Endothelial cell of umbilical vein (primary cell): Measurements from ENCODE around the gene HADHB. TPM values are rescaled to one million over a fixed set of nuclear protein-coding genes. Genes with fewer than 3 reads are reported as not detected.

ENCODE experiments used
- BruUV-seq: library from RNA; stranded (reverse); fragments of 400-500 nt; replicated peaks from 2 replicates; lab custom pipeline; 2021; lab: Mats Ljungman, UMichigan
- CTCF ChIA-PET: fragments of 300-600, 350-600 bp; sonication (Branson Sonifier 250); formaldehyde crosslinking; loops from one replicate; lab custom pipeline; 2021; ENCODE audit warnings: antibody characterized with exemption, inconsistent platforms; lab: Charles Lee
- POLR2A ChIA-PET: fragments of 300-600, 350-600 bp; sonication (Branson Sonifier 250); formaldehyde crosslinking; loops from one replicate; lab custom pipeline; 2021; ENCODE audit warnings: antibody characterized with exemption, inconsistent platforms; lab: Charles Lee
- DNase-seq: peaks from one replicate; pipeline ENCODE4 v3.0.0-alpha.2; 2011; ENCODE audit warnings: low read depth, low spot score
- FAIRE-seq: peaks from 2 replicates; lab custom pipeline; 2011; peaks lifted over from hg19 to GRCh38; lab: Jason Lieb, UNC
- H2AFZ ChIP-seq: 2 replicates; pipeline ENCODE4 v1.6.0; 2012; ENCODE audit warnings: low read depth, low read length, control low read depth, inconsistent platforms
- H3K27ac ChIP-seq: 2 replicates; pipeline ENCODE4 v1.5.1; 2011; ENCODE audit warnings: low read depth, mild to moderate bottlenecking, control low read depth, low read length, moderate library complexity; ENCODE audit not compliant: insufficient read depth
- H3K27me3 ChIP-seq, 2 experiments: 2 replicates each; pipeline versions ENCODE4 v1.6.0 to v1.6.1; 2011; ENCODE audit warnings: low read length in 2 of 2, mixed read lengths in 1 of 2; ENCODE audit not compliant: control insufficient read depth in 2 of 2, insufficient read depth in 2 of 2
- H3K36me3 ChIP-seq, 2 experiments: 2 replicates in 1 of 2; 3 replicates in 1 of 2; pipeline ENCODE4 v1.5.1; 2011; ENCODE audit warnings: low read length in 2 of 2, mild to moderate bottlenecking in 1 of 2, moderate library complexity in 1 of 2; ENCODE audit not compliant: control insufficient read depth in 2 of 2, insufficient read depth in 2 of 2; ENCODE audit errors: extremely low read depth in 1 of 2
- H3K4me1 ChIP-seq: 3 replicates; pipeline ENCODE4 v1.5.1; 2011; ENCODE audit warnings: mild to moderate bottlenecking, low read length; ENCODE audit not compliant: control insufficient read depth, insufficient read depth; ENCODE audit errors: extremely low read depth
- H3K4me2 ChIP-seq: 2 replicates; pipeline ENCODE4 v1.6.1; 2011; ENCODE audit warnings: low read length, control low read depth, mixed read lengths; ENCODE audit not compliant: insufficient read depth
- H3K4me3 ChIP-seq, 3 experiments: fragments of 200-600 bp in 1 of 3; sonication (generic), shearing (Covaris generic) in 1 of 3; replicated peaks in 1 of 3; 2 replicates each; pipeline ENCODE4 v1.5.1; 2011 to 2016; ENCODE audit warnings: control low read depth in 3 of 3, low read length in 3 of 3, mild to moderate bottlenecking in 2 of 3, inconsistent platforms in 1 of 3, low read depth in 1 of 3, moderate library complexity in 1 of 3; ENCODE audit not compliant: insufficient read depth in 1 of 3
- H3K79me2 ChIP-seq: 2 replicates; pipeline ENCODE4 v1.6.0; 2012; ENCODE audit warnings: low read length, inconsistent platforms; ENCODE audit not compliant: control insufficient read depth, insufficient read depth
- H3K9ac ChIP-seq: replicated peaks from 2 replicates; pipeline ENCODE3; 2011; ENCODE audit warnings: low read length, control low read depth; ENCODE audit not compliant: insufficient read depth; ENCODE audit errors: extremely low read depth
- H3K9me1 ChIP-seq: replicated peaks from 3 replicates; pipeline ENCODE4 v1.6.0; 2011; ENCODE audit warnings: mild to moderate bottlenecking, low read length; ENCODE audit not compliant: control insufficient read depth, insufficient read depth; ENCODE audit errors: extremely low read depth
- H3K9me3 ChIP-seq: replicated peaks from 2 replicates; pipeline ENCODE4 v1.5.1; 2012; ENCODE audit warnings: low read length, inconsistent platforms; ENCODE audit not compliant: control insufficient read depth, insufficient read depth
- H4K20me1 ChIP-seq: replicated peaks from 2 replicates; pipeline ENCODE3; 2011; ENCODE audit warnings: mild to moderate bottlenecking, low read length; ENCODE audit not compliant: control insufficient read depth, insufficient read depth; ENCODE audit errors: extremely low read depth
- EZH2 ChIP-seq: IDR thresholded peaks from 2 replicates; pipeline ENCODE4 v1.6.1; 2012; ENCODE audit warnings: borderline replicate concordance, low read depth, mild to moderate bottlenecking, moderate library complexity, low read length, inconsistent platforms; ENCODE audit not compliant: severe bottlenecking
- FOS ChIP-seq: IDR thresholded peaks from 2 replicates; pipeline ENCODE4 v1.6.1; 2011; ENCODE audit warnings: mild to moderate bottlenecking, low read length, moderate library complexity, borderline replicate concordance; ENCODE audit not compliant: insufficient read depth
- GATA2 ChIP-seq: IDR thresholded peaks from 2 replicates; pipeline ENCODE4 v1.7.0; 2011; ENCODE audit warnings: low read depth, mild to moderate bottlenecking, moderate library complexity, mixed read lengths, low read length; ENCODE audit not compliant: insufficient read length, insufficient read depth
- JUN ChIP-seq: IDR thresholded peaks from 2 replicates; pipeline ENCODE4 v1.6.1; 2011; ENCODE audit warnings: borderline replicate concordance, low read depth; ENCODE audit not compliant: insufficient read length, insufficient read depth
- MYC ChIP-seq: IDR thresholded peaks from one replicate; pipeline ENCODE4 v1.6.1; 2011; ENCODE audit warnings: mild to moderate bottlenecking, low read depth, low read length
- POLR2A ChIP-seq: IDR thresholded peaks from 2 replicates; pipeline ENCODE4 v1.6.1; 2012; ENCODE audit warnings: low read depth, mild to moderate bottlenecking, control low read depth, low read length
- POLR2AphosphoS5 ChIP-seq: IDR thresholded peaks from 2 replicates; pipeline ENCODE4 v1.6.1; 2012; ENCODE audit warnings: low read depth, mild to moderate bottlenecking, control low read depth, low read length, moderate library complexity; ENCODE audit not compliant: insufficient read depth
- dilution Hi-C: fragments of 300-500 bp; cut with MboI; formaldehyde crosslinking; loops from one replicate; pipeline ENCODE4 v1.15.0; 2019; ENCODE audit warnings: low sequenced_read_pairs; ENCODE audit not compliant: extremely low pct_ligation_motif_present
- intact Hi-C: fragments of 100-400 bp; cut with micrococcal nuclease; formaldehyde crosslinking; loops from one replicate; pipeline ENCODE4 v1.10.0; 2022
- polyA plus RNA-seq, 4 experiments: library from polyadenylated mRNA; depleted of rRNA in 3 of 4; stranded (reverse) in 3 of 4; unstranded in 1 of 4; fragments of >200 nt; gene quantifications; 2 replicates each; pipeline versions ENCODE4 v1.2.1 to v1.2.3, GENCODE V29; 2011 to 2012; ENCODE audit warnings: missing spikeins in 1 of 4
- total RNA-seq: library from RNA; stranded (reverse); gene quantifications from 2 replicates; pipeline ENCODE4 v1.2.3, GENCODE V29; 2021
- TF ChIP-seq, protein P1 (sequence below), 2 donors: IDR thresholded peaks; 1 replicate in 1 of 2; 2 replicates in 1 of 2; pipeline ENCODE4 v1.5.1; 2011; ENCODE audit warnings: low read length in 2 of 2, mild to moderate bottlenecking in 2 of 2, moderate library complexity in 2 of 2, control low read depth in 1 of 2, inconsistent platforms in 1 of 2, low read depth in 1 of 2; ENCODE audit not compliant: insufficient read depth in 1 of 2; ENCODE audit errors: extremely low read depth in 1 of 2
- TF ChIP-seq, protein P2 (sequence below): IDR thresholded peaks from 2 replicates; pipeline ENCODE4 v1.6.1; 2011; ENCODE audit not compliant: insufficient read depth, insufficient read length

The HADHB gene
- total and polyA plus RNA-seq, 2 donors (not counting 3 experiments of a cell fraction or from before 2014, with no cell fraction given), result 92.9 to 100 TPM

DNA sequence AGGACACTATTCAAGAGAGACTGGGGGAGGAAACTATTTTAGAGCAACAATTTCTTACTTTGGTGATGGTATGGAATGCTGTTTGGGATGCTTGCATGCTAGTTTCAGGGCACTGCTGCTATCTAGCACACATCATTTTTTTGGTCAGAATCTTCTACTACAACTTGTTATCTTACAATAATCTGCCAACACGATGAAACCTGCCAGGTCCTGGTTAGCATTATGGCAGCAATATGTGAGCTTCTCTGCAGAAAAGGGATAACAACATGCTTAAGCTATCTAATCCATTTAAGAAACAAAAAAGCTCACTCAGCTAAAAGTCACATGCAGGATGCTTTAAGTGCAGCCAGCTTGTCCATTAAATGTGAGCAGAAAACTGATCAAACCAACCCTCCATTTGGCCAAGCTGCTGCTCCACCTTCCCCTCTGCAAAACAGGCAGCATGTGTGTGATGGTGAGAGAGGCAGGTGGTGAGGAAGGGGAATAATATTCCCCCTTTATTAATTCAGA lies 41.7 kb upstream of the HADHB start:
- no peak overlapping the region for H3K9ac ChIP-seq
- no peaks in the 10 kb centered on the region for H3K27me3 ChIP-seq
- ChIA-PET CTCF (no interaction called here), POLR2A (no interaction called here)
- intact Hi-C loops (no loop called here), dilution Hi-C loops (no loop called here)
- no peak overlapping the region for H3K4me3 ChIP-seq
- no peak overlapping the region for H2AFZ ChIP-seq
- FAIRE-seq (no peak), DNase-seq (no peak)
- no peak for TF ChIP-seq GATA2
- TF ChIP-seq, protein P1, sequence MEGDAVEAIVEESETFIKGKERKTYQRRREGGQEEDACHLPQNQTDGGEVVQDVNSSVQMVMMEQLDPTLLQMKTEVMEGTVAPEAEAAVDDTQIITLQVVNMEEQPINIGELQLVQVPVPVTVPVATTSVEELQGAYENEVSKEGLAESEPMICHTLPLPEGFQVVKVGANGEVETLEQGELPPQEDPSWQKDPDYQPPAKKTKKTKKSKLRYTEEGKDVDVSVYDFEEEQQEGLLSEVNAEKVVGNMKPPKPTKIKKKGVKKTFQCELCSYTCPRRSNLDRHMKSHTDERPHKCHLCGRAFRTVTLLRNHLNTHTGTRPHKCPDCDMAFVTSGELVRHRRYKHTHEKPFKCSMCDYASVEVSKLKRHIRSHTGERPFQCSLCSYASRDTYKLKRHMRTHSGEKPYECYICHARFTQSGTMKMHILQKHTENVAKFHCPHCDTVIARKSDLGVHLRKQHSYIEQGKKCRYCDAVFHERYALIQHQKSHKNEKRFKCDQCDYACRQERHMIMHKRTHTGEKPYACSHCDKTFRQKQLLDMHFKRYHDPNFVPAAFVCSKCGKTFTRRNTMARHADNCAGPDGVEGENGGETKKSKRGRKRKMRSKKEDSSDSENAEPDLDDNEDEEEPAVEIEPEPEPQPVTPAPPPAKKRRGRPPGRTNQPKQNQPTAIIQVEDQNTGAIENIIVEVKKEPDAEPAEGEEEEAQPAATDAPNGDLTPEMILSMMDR (IDR thresholded peaks at IDR 0.05; ENCODE audit: extremely low read depth in 1 of 2, insufficient read depth in 1 of 2, low read depth in 1 of 2, low read length in 2 of 2), result no peak
- no peak for TF ChIP-seq POLR2A
- no peak for TF ChIP-seq FOS
- TF ChIP-seq POLR2AphosphoS5, result no peak
- TF ChIP-seq EZH2, result no peak
- no peak for TF ChIP-seq JUN
- TF ChIP-seq, protein P2, sequence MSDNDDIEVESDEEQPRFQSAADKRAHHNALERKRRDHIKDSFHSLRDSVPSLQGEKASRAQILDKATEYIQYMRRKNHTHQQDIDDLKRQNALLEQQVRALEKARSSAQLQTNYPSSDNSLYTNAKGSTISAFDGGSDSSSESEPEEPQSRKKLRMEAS, result no peak
- no peak for TF ChIP-seq MYC
- no peaks in the 10 kb centered on the region for H3K4me1 ChIP-seq
- no peaks in the 10 kb centered on the region for H4K20me1 ChIP-seq
- H3K9me3 ChIP-seq, result no peaks in the 10 kb centered on the region
- no TSS peak for BruUV-seq
- no peak overlapping the region for H3K4me2 ChIP-seq
- H3K36me3 ChIP-seq, result peaks cover 11 to 20% of the 10 kb centered on the region in 2 experiments
- no peak overlapping the region for H3K27ac ChIP-seq
- H3K79me2 ChIP-seq, result no peaks in the 10 kb centered on the region
- no peaks in the 10 kb centered on the region for H3K9me1 ChIP-seq
